H9 (cell line): ENCODE measurements around the gene NRG3. TPM values are rescaled to one million over a fixed set of nuclear protein-coding genes. Genes with fewer than 3 reads are reported as not detected.

Experiments
- DNase-seq: peaks from one replicate; pipeline ENCODE4 v3.0.0-alpha.2; 2017
- H2AFZ ChIP-seq: one replicate; pipeline ENCODE4 v1.6.1; 2013; ENCODE audit warnings: mild to moderate bottlenecking, low read length, control low read depth, moderate library complexity
- H2AK5ac ChIP-seq: 2 replicates; pipeline ENCODE4 v1.6.1; 2013; ENCODE audit warnings: low read length, control low read depth, mixed read lengths; ENCODE audit not compliant: insufficient read length
- H2BK120ac ChIP-seq: one replicate; pipeline ENCODE4 v1.6.1; 2013; ENCODE audit warnings: low read depth, mild to moderate bottlenecking, low read length, control low read depth, inconsistent platforms; ENCODE audit not compliant: poor library complexity, severe bottlenecking
- H2BK12ac ChIP-seq: 2 replicates; pipeline ENCODE4 v1.6.1; 2013; ENCODE audit warnings: low read length, control low read depth, mixed read lengths, low read depth; ENCODE audit not compliant: insufficient read length
- H2BK15ac ChIP-seq: 2 replicates; pipeline ENCODE4 v1.6.1; 2013; ENCODE audit warnings: low read depth, low read length, control low read depth
- H2BK20ac ChIP-seq: one replicate; pipeline ENCODE4 v1.6.1; 2013; ENCODE audit warnings: low read depth, mild to moderate bottlenecking, low read length, control low read depth, inconsistent platforms; ENCODE audit not compliant: poor library complexity, severe bottlenecking
- H2BK5ac ChIP-seq: 2 replicates; pipeline ENCODE4 v1.6.1; 2013; ENCODE audit warnings: low read length, control low read depth, mixed read lengths; ENCODE audit not compliant: insufficient read length
- H3K14ac ChIP-seq: 2 replicates; pipeline ENCODE4 v1.6.1; 2013; ENCODE audit warnings: low read length, control low read depth; ENCODE audit not compliant: insufficient read depth
- H3K18ac ChIP-seq: 2 replicates; pipeline ENCODE4 v1.6.1; 2013; ENCODE audit warnings: low read depth, mild to moderate bottlenecking, mixed read lengths, low read length, control low read depth; ENCODE audit not compliant: insufficient read length
- H3K23ac ChIP-seq: 2 replicates; pipeline ENCODE4 v1.6.1; 2013; ENCODE audit warnings: low read length, control low read depth, mixed read lengths, low read depth; ENCODE audit not compliant: insufficient read length
- H3K23me2 ChIP-seq: 2 replicates; pipeline ENCODE4 v1.6.1; 2013; ENCODE audit warnings: low read depth, mild to moderate bottlenecking, mixed read lengths, low read length, control low read depth; ENCODE audit not compliant: insufficient read length, poor library complexity, severe bottlenecking
- H3K27ac ChIP-seq: 2 replicates; pipeline ENCODE4 v1.5.1; 2013; ENCODE audit warnings: low read length, control low read depth, mixed read lengths, low read depth; ENCODE audit not compliant: insufficient read length
- H3K27me3 ChIP-seq: 2 replicates; pipeline ENCODE4 v1.6.1; 2013; ENCODE audit warnings: low read length, control low read depth, inconsistent platforms; ENCODE audit not compliant: insufficient read depth
- H3K4ac ChIP-seq: 2 replicates; pipeline ENCODE4 v1.6.1; 2013; ENCODE audit warnings: low read depth, mild to moderate bottlenecking, control low read depth, inconsistent platforms, low read length, moderate library complexity
- H3K4me1 ChIP-seq: 2 replicates; pipeline ENCODE4 v1.6.1; 2013; ENCODE audit warnings: low read length, control low read depth, inconsistent platforms; ENCODE audit not compliant: insufficient read depth
- H3K4me2 ChIP-seq: 2 replicates; pipeline ENCODE4 v1.6.1; 2013; ENCODE audit warnings: low read length, control low read depth, mixed read lengths; ENCODE audit not compliant: insufficient read length, insufficient read depth
- H3K56ac ChIP-seq: 2 replicates; pipeline ENCODE4 v1.6.1; 2013; ENCODE audit warnings: low read depth, mild to moderate bottlenecking, mixed read lengths, low read length, control low read depth; ENCODE audit not compliant: insufficient read length
- H3K79me1 ChIP-seq: 2 replicates; pipeline ENCODE4 v1.6.1; 2013; ENCODE audit warnings: low read depth, mild to moderate bottlenecking, moderate library complexity, low read length, control low read depth, inconsistent platforms; ENCODE audit not compliant: insufficient read depth, poor library complexity, severe bottlenecking
- H3K79me2 ChIP-seq: 2 replicates; pipeline ENCODE4 v1.6.1; 2013; ENCODE audit warnings: low read length, control low read depth, inconsistent platforms; ENCODE audit not compliant: insufficient read depth
- H3K9ac ChIP-seq: 2 replicates; pipeline ENCODE4 v1.6.1; 2013; ENCODE audit warnings: low read length, control low read depth, mixed read lengths; ENCODE audit not compliant: insufficient read length; ENCODE audit errors: extremely low read depth
- H3K9me3 ChIP-seq: one replicate; pipeline ENCODE4 v1.6.1; 2013; ENCODE audit warnings: low read depth, low read length, inconsistent platforms; ENCODE audit not compliant: control insufficient read depth
- H3T11ph ChIP-seq: one replicate; pipeline ENCODE4 v1.6.1; 2013; ENCODE audit warnings: mild to moderate bottlenecking, low read length, control low read depth, inconsistent platforms
- H4K20me1 ChIP-seq: one replicate; pipeline ENCODE4 v1.6.1; 2013; ENCODE audit not compliant: control insufficient read depth, insufficient read length, insufficient read depth
- H4K5ac ChIP-seq: 2 replicates; pipeline ENCODE4 v1.6.1; 2013; ENCODE audit warnings: low read depth, mild to moderate bottlenecking, mixed read lengths, low read length, control low read depth; ENCODE audit not compliant: insufficient read length
- H4K8ac ChIP-seq: replicated peaks from 2 replicates; pipeline ENCODE4 v1.6.1; 2013; ENCODE audit warnings: low read length, control low read depth, mixed read lengths, low read depth; ENCODE audit not compliant: insufficient read length
- H4K91ac ChIP-seq: 2 replicates; pipeline ENCODE4 v1.6.1; 2013; ENCODE audit warnings: low read depth, mild to moderate bottlenecking, moderate library complexity, mixed read lengths, low read length, control low read depth; ENCODE audit not compliant: insufficient read length
- H3K27ac Mint-ChIP-seq, 3 experiments: 2 replicates in 2 of 3; 3 replicates in 1 of 3; pipeline ENCODE4 v1.8.0; 2020 to 2021; ENCODE audit warnings: mixed read lengths in 3 of 3, mild to moderate bottlenecking in 1 of 3, moderate library complexity in 1 of 3
- H3K27me3 Mint-ChIP-seq: 2 replicates; pipeline ENCODE4 v1.8.0; 2021; ENCODE audit warnings: low read depth, mild to moderate bottlenecking, moderate library complexity, mixed read lengths
- H3K36me3 Mint-ChIP-seq, 3 experiments: 2 replicates in 2 of 3; 3 replicates in 1 of 3; pipeline ENCODE4 v1.8.0; 2020 to 2021; ENCODE audit warnings: low read depth in 3 of 3, mixed read lengths in 3 of 3; ENCODE audit not compliant: insufficient read depth in 1 of 3
- H3K4me1 Mint-ChIP-seq, 2 experiments: 2 replicates each; pipeline ENCODE4 v1.8.0; 2020; ENCODE audit warnings: mixed read lengths in 2 of 2
- H3K4me3 Mint-ChIP-seq, 2 experiments: 2 replicates in 1 of 2; 3 replicates in 1 of 2; pipeline ENCODE4 v1.8.0; 2020 to 2021; ENCODE audit warnings: mild to moderate bottlenecking in 2 of 2, mixed read lengths in 2 of 2, moderate library complexity in 1 of 2
- H3K9me3 Mint-ChIP-seq, 2 experiments: 2 replicates in 1 of 2; 3 replicates in 1 of 2; pipeline ENCODE4 v1.8.0; 2020; ENCODE audit warnings: mild to moderate bottlenecking in 2 of 2, mixed read lengths in 2 of 2, moderate library complexity in 1 of 2
- WGBS: extraction: QIAGEN DNeasy Blood & Tissue Kit; methylation state at CpG from one replicate; pipeline ENCODE4 v1.1.7; 2013; ENCODE audit warnings: missing lambda C conversion rate, low lambda C conversion rate, mixed read lengths; ENCODE audit not compliant: insufficient read length; ENCODE audit errors: extremely low coverage; 5-methylcytosine and 5-hydroxymethylcytosine counted together
- total RNA-seq: library from RNA; stranded (reverse); gene quantifications from 2 replicates; pipeline ENCODE4 v1.2.1, GENCODE V29; 2021
- TF ChIP-seq, protein P1 (sequence below): fragments of 200-600 bp; sonication (generic); conservative IDR thresholded peaks from 3 replicates; pipeline ENCODE4 v1.8.0; 2021; ENCODE audit warnings: antibody characterized with exemption, mild to moderate bottlenecking

Gene NRG3
- total RNA-seq, 1 experiment from 2014 or later: 1.6 TPM

DNA sequence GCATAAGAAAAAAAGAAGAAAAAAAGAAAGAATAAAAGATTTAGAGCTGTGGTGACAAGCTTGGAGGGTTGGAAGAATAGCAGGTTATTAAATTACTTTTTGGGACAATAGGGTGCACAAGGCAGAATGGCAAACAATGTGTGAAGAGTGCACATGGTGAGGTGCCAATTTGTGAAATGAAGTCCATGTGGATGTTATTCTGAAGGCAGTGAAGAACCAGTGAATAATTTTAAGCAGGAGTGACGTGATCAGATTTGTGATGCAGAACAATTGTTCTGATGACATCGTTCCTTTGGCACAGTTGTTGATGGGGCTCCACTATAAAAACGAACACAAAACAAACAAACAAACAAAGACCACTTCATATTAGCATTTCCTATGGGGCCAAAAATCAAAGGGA lies 700.3 kb downstream of the NRG3 start:
- no peak overlapping the region for H2AK5ac ChIP-seq

More for the DNA sequence above, 700.3 kb downstream of the NRG3 start:
- no peaks in the 10 kb centered on the region for H3K9me3 Mint-ChIP-seq
- no peak overlapping the region for H2BK12ac ChIP-seq
- H3K14ac ChIP-seq: no peak overlapping the region
- H3K27me3 Mint-ChIP-seq: peaks cover 1% of the 10 kb centered on the region; the same call in 1 of the 2 replicates
- no peak overlapping the region for H3K27ac Mint-ChIP-seq
- H3K9me3 ChIP-seq: no peaks in the 10 kb centered on the region
- H4K5ac ChIP-seq: no peak overlapping the region
- no peak overlapping the region for H2AFZ ChIP-seq
- DNase-seq: no peak
- TF ChIP-seq, protein P1, sequence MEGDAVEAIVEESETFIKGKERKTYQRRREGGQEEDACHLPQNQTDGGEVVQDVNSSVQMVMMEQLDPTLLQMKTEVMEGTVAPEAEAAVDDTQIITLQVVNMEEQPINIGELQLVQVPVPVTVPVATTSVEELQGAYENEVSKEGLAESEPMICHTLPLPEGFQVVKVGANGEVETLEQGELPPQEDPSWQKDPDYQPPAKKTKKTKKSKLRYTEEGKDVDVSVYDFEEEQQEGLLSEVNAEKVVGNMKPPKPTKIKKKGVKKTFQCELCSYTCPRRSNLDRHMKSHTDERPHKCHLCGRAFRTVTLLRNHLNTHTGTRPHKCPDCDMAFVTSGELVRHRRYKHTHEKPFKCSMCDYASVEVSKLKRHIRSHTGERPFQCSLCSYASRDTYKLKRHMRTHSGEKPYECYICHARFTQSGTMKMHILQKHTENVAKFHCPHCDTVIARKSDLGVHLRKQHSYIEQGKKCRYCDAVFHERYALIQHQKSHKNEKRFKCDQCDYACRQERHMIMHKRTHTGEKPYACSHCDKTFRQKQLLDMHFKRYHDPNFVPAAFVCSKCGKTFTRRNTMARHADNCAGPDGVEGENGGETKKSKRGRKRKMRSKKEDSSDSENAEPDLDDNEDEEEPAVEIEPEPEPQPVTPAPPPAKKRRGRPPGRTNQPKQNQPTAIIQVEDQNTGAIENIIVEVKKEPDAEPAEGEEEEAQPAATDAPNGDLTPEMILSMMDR: no peak
- H3K27ac ChIP-seq: no peak overlapping the region
- H3K4me1 ChIP-seq: peaks cover 3% of the 10 kb centered on the region; the same call in 1 of the 2 replicates
- H2BK15ac ChIP-seq: no peak overlapping the region
- no peak overlapping the region for H3K4ac ChIP-seq
- H3K4me3 Mint-ChIP-seq: no peak overlapping the region
- H3K79me2 ChIP-seq: no peaks in the 10 kb centered on the region
- no peak overlapping the region for H3K18ac ChIP-seq
- H2BK5ac ChIP-seq: no peak overlapping the region
- H3K23me2 ChIP-seq: no peaks in the 10 kb centered on the region
- no peak overlapping the region for H3K9ac ChIP-seq
- H2BK120ac ChIP-seq: no peak overlapping the region
- 0 out of 4 replicates have a peak, but pooled peaks cover 0 to 8% of the 10 kb centered on the region in 2 experiments for H3K4me1 Mint-ChIP-seq
- H3K27me3 ChIP-seq: no peaks in the 10 kb centered on the region
- no CpG with 5 or more reads among the region's 3 CpGs for WGBS
- H2BK20ac ChIP-seq: no peak overlapping the region
- no peak overlapping the region for H4K8ac ChIP-seq
- H3K56ac ChIP-seq: no peak overlapping the region
- no peak overlapping the region for H3K23ac ChIP-seq
- H4K20me1 ChIP-seq: no peaks in the 10 kb centered on the region
- H3K36me3 Mint-ChIP-seq: no peaks in the 10 kb centered on the region
- H4K91ac ChIP-seq: no peak overlapping the region
- H3K79me1 ChIP-seq: no peaks in the 10 kb centered on the region
- no peak overlapping the region for H3K4me2 ChIP-seq
- no peak overlapping the region for H3T11ph ChIP-seq
